HG02763 (cell line): Measurements from ENCODE around the gene OR2C3.
"Not testable (repeated sequence)": the region's sequence is repeated elsewhere in the genome, so short reads cannot be mapped to it uniquely, and the experiment has no call there.

Source experiments
- ATAC-seq: cut with Tn5 transposase; IDR thresholded peaks from one replicate; pipeline ENCODE4 v1.9.1; 2021; ENCODE audit warnings: mild to moderate bottlenecking, moderate library complexity; ENCODE audit not compliant: unreplicated experiment

Gene OR2C3

DNA sequence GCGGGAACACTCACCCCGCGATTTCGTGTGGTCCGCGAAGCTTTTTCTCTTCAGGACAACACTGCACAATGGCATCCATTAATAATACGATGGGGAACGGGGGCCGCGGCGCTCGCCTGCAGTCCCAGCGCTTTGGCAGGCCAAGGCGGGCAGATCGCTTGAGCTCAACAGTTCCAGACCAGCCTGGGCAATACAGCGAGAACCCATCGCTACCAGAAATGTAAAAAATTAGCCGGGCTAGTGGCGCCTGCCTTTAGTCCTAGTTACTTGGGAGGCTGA is 17.7 kb downstream of the OR2C3 start:
- ATAC-seq = no peak

- ATAC-seq = no peak
Measured at GRCh38 chr1:247517795-247518612, 18.2 kb downstream of the OR2C3 start.

- ATAC-seq = no peak
Measured at GRCh38 chr1:247506831-247507230, 29.4 kb downstream of the OR2C3 start.

- no peak for ATAC-seq
Measured at GRCh38 chr1:247500865-247501264, 35.4 kb downstream of the OR2C3 start.

GRCh38 chr1:247496581-247497285 is 39.5 kb downstream of the OR2C3 start:
- no peak for ATAC-seq

GRCh38 chr1:247494767-247495166 is 41.5 kb downstream of the OR2C3 start:
- ATAC-seq = no peak

- no peak for ATAC-seq
Measured at GRCh38 chr1:247493106-247493505, 43.1 kb downstream of the OR2C3 start.

- ATAC-seq = no peak
Measured at GRCh38 chr1:247491328-247491727, 44.9 kb downstream of the OR2C3 start.

- ATAC-seq = peak; percentile 73
Measured at GRCh38 chr1:247487057-247487456, 49.2 kb downstream of the OR2C3 start.

GRCh38 chr1:247482747-247483146 is 53.5 kb downstream of the OR2C3 start:
- no peak for ATAC-seq

GRCh38 chr1:247476328-247477058 is 59.7 kb downstream of the OR2C3 start:
- ATAC-seq = not testable (repeated sequence)

GRCh38 chr1:247475793-247476192 is 60.4 kb downstream of the OR2C3 start:
- ATAC-seq = no peak
